OCI-LY1 (cell line): Measurements from ENCODE around the gene ADCY1.

Source experiments
- EZH2 ChIP-seq: fragments of 200-600 bp; sonication (generic), shearing (Covaris generic); IDR thresholded peaks from 2 replicates; pipeline ENCODE4 v1.8.0; 2017; ENCODE audit warnings: borderline replicate concordance, mixed run types, mild to moderate bottlenecking, antibody characterized with exemption, low read length, moderate library complexity, mixed read lengths
- TF ChIP-seq, protein P1 (sequence below): fragments of 200-600 bp; sonication (generic), shearing (Covaris generic); IDR thresholded peaks from 2 replicates; pipeline ENCODE4 v1.5.1; 2017; ENCODE audit warnings: mild to moderate bottlenecking, antibody characterized with exemption, low read length, moderate library complexity, mixed read lengths

DNA sequence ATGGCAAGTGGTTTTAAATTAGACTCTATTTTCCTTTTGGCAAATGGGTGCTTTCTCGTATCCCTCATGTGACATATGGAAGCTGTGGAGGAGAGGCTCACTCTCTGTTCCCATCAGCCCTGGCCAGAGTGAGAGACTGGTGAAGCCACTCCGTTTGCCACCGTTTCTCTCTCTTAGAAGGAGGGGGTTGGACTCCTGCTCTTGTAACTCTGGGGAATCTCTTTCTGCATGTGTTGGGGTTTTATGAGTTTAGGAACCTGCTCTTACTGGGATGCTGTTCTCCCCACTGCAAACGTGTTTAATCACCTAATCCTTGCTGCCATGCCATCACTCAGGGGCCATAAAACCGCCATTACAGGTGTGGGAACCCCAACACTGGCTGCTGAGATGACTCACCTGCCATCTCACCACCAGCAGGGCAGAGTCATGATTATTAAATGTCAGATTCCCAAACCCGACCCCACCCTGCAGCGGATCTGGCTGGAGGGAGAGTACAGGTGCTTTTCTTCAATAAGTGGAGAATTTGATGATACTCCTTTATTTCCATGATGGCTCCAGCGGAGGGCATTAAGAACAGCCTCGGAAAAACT, 103.2 kb downstream of the ADCY1 start:
- TF ChIP-seq, protein P1, sequence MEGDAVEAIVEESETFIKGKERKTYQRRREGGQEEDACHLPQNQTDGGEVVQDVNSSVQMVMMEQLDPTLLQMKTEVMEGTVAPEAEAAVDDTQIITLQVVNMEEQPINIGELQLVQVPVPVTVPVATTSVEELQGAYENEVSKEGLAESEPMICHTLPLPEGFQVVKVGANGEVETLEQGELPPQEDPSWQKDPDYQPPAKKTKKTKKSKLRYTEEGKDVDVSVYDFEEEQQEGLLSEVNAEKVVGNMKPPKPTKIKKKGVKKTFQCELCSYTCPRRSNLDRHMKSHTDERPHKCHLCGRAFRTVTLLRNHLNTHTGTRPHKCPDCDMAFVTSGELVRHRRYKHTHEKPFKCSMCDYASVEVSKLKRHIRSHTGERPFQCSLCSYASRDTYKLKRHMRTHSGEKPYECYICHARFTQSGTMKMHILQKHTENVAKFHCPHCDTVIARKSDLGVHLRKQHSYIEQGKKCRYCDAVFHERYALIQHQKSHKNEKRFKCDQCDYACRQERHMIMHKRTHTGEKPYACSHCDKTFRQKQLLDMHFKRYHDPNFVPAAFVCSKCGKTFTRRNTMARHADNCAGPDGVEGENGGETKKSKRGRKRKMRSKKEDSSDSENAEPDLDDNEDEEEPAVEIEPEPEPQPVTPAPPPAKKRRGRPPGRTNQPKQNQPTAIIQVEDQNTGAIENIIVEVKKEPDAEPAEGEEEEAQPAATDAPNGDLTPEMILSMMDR, result no peak
- TF ChIP-seq EZH2, result no peak
